ENCODE measurements around the gene SCNN1B. TPM values are rescaled to one million over a fixed set of nuclear protein-coding genes. Genes with fewer than 3 reads are reported as not detected.
"Not testable (repeated sequence)": the region's sequence is repeated elsewhere in the genome, so short reads cannot be mapped to it uniquely, and the experiment has no call there.

SCNN1B gene
- total RNA-seq, 1 experiment from 2014 or later = not detected

- no peak for DNase-seq (ENCODE audit: low spot score)
- in situ Hi-C loops (cut with HindIII; ENCODE audit: low sequenced_read_pairs) = no loop called here
Measured at GRCh38 chr16:23371368-23371767, 69.3 kb downstream of the SCNN1B start.

- DNase-seq (ENCODE audit: low spot score) = no peak
- in situ Hi-C loops (cut with HindIII; ENCODE audit: low sequenced_read_pairs) = no loop called here
Measured at GRCh38 chr16:23373436-23374219, 71.5 kb downstream of the SCNN1B start.

- in situ Hi-C loops (cut with HindIII; ENCODE audit: low sequenced_read_pairs) = no loop called here
- no peak for DNase-seq (ENCODE audit: low spot score)
Measured at GRCh38 chr16:23374721-23375510, 72.8 kb downstream of the SCNN1B start.

- DNase-seq (ENCODE audit: low spot score) = no peak
Measured at GRCh38 chr16:23375643-23376042, 73.5 kb downstream of the SCNN1B start.

GRCh38 chr16:23377071-23377931, 75.2 kb downstream of the SCNN1B start:
- no peak for DNase-seq (ENCODE audit: low spot score)
- in situ Hi-C loops (cut with HindIII; ENCODE audit: low sequenced_read_pairs) = no loop called here

More at GRCh38 chr16:23375643-23376042, 73.5 kb downstream of the SCNN1B start:
- in situ Hi-C loops (cut with HindIII; ENCODE audit: low sequenced_read_pairs) = no loop called here

- no peak for DNase-seq (ENCODE audit: low spot score)
- in situ Hi-C loops (cut with HindIII; ENCODE audit: low sequenced_read_pairs) = no loop called here
Measured at GRCh38 chr16:23378256-23378655, 76.2 kb downstream of the SCNN1B start.

- DNase-seq (ENCODE audit: low spot score) = no peak
- in situ Hi-C loops (cut with HindIII; ENCODE audit: low sequenced_read_pairs) = no loop called here
Measured at GRCh38 chr16:23378921-23379320, 76.8 kb downstream of the SCNN1B start.

- DNase-seq (ENCODE audit: low spot score) = no peak
- in situ Hi-C loops (cut with HindIII; ENCODE audit: low sequenced_read_pairs) = no loop called here
Measured at GRCh38 chr16:23379707-23380106, 77.6 kb downstream of the SCNN1B start.

GRCh38 chr16:23380501-23380951, 78.4 kb downstream of the SCNN1B start:
- in situ Hi-C loops (cut with HindIII; ENCODE audit: low sequenced_read_pairs) = no loop called here

GRCh38 chr16:23381702-23382101, 79.6 kb downstream of the SCNN1B start:
- in situ Hi-C loops (cut with HindIII; ENCODE audit: low sequenced_read_pairs) = not testable (repeated sequence)

More at GRCh38 chr16:23380501-23380951, 78.4 kb downstream of the SCNN1B start:
- no peak for DNase-seq (ENCODE audit: low spot score)

GRCh38 chr16:23382279-23382678, 80.2 kb downstream of the SCNN1B start:
- in situ Hi-C loops (cut with HindIII; ENCODE audit: low sequenced_read_pairs) = no loop called here
- DNase-seq (ENCODE audit: low spot score) = no peak

More at GRCh38 chr16:23381702-23382101, 79.6 kb downstream of the SCNN1B start:
- not testable (repeated sequence) for DNase-seq (ENCODE audit: low spot score)

- in situ Hi-C loops (cut with HindIII; ENCODE audit: low sequenced_read_pairs) = no loop called here
- no peak for DNase-seq (ENCODE audit: low spot score)
Measured at GRCh38 chr16:23383881-23384280, 81.8 kb downstream of the SCNN1B start.

GRCh38 chr16:23384878-23385277, 82.8 kb downstream of the SCNN1B start:
- in situ Hi-C loops (cut with HindIII; ENCODE audit: low sequenced_read_pairs) = no loop called here
- peak; percentile 94 for DNase-seq (ENCODE audit: low spot score)

- DNase-seq (ENCODE audit: low spot score) = no peak
- in situ Hi-C loops (cut with HindIII; ENCODE audit: low sequenced_read_pairs) = no loop called here
Measured at GRCh38 chr16:23385441-23385840, 83.3 kb downstream of the SCNN1B start.

- in situ Hi-C loops (cut with HindIII; ENCODE audit: low sequenced_read_pairs) = no loop called here
- DNase-seq (ENCODE audit: low spot score) = no peak
Measured at GRCh38 chr16:23387666-23388065, 85.6 kb downstream of the SCNN1B start.

GRCh38 chr16:23388786-23389185, 86.7 kb downstream of the SCNN1B start:
- DNase-seq (ENCODE audit: low spot score) = no peak
- in situ Hi-C loops (cut with HindIII; ENCODE audit: low sequenced_read_pairs) = no loop called here

- no peak for DNase-seq (ENCODE audit: low spot score)
- in situ Hi-C loops (cut with HindIII; ENCODE audit: low sequenced_read_pairs) = no loop called here
Measured at GRCh38 chr16:23389201-23389600, 87.1 kb downstream of the SCNN1B start.

- in situ Hi-C loops (cut with HindIII; ENCODE audit: low sequenced_read_pairs) = not testable (repeated sequence)
Measured at GRCh38 chr16:23389936-23390335, 87.8 kb downstream of the SCNN1B start.

More at GRCh38 chr16:23389936-23390335, 87.8 kb downstream of the SCNN1B start:
- not testable (repeated sequence) for DNase-seq (ENCODE audit: low spot score)
